ENCODE results near the gene PAOX.

DNA sequence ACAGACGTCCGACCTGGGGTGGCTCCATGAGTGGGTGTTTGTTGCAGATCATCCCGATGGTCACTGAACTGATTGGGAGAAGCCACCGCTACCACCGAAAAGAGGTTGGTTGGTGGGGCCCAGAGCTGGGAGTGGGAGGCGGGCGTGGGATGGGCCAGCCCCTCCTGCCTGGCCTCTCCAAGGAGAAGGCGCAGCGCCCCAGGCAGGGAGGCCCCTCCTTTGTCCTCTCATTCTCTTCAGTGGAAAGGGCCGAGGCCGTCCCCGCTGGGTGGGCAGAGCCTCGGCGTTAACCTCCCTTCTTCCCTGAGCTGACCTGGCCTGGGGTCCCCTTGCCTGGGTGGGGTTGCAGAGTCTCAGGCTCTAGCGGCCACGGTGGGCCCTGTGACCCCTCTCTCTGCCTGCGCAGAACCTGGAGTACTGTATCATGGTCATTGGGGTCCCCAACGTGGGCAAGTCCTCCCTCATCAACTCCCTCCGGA lies 20.1 kb downstream of the PAOX start:
- TF ChIP-seq CTCF (IDR thresholded peaks at IDR 0.05): no peak
- TF ChIP-seq POLR2A (IDR thresholded peaks at IDR 0.05): no peak

All from right lobe of liver (tissue), 4 donors.